ENCODE results near the gene SEC14L1.
A peak's percentile ranks its signal among the peaks of the same experiment; 100 is the strongest.
"Not testable (repeated sequence)": the region's sequence is repeated elsewhere in the genome, so short reads cannot be mapped to it uniquely, and the experiment has no call there.

SEC14L1 gene

DNA sequence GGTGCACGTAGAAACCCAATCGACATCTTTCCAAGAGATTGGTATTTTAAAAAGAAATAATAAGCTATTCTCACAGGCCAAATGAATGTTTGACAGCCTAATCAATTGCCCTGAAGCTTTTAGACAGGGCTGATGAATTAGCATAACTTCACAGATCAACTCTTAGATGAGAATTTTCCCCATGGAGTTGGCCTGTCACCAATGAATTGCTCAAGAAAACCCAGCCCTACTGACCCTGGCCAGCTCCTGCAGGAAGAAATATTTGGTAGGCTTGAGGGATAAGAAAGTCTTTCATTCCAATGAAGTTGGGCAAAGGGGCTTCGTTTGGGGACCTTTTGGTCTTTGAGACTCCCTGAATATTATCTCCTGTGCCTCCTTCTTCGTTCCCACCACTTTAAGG is 23.4 kb upstream of the SEC14L1 start:
- DNase-seq = no peak

- no peak for DNase-seq
Measured at GRCh38 chr17:77118251-77118928, 22.4 kb upstream of the SEC14L1 start.

DNA sequence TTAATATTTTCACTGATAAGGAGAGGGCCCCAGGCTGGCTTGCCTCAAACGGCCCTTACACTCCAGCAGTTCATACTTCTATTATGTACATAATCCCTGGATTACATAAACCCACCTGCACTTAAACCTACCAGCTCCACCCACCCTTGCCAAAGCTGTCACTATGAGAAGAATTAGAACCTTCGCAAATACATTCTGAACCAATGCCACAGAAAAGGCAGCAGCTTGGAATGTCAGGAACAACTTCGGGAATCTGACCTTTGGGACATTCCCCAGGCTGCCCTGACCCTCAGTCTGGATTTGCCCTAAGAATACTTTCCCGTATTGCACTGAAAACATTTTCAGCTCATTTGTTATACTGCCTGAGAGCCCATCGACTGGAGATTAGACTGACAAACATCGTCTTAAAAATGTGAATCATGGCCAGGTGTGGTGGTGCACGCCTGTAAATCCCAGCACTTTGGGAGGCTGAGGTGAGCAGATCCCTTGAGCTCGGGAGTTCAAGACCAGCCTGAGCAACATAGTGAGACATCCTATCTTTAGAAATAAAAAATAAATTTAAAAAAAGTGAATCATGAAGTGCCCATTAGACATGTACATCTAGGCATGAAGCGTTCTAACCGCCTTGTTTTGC is 21.0 kb upstream of the SEC14L1 start:
- DNase-seq = no peak

DNA sequence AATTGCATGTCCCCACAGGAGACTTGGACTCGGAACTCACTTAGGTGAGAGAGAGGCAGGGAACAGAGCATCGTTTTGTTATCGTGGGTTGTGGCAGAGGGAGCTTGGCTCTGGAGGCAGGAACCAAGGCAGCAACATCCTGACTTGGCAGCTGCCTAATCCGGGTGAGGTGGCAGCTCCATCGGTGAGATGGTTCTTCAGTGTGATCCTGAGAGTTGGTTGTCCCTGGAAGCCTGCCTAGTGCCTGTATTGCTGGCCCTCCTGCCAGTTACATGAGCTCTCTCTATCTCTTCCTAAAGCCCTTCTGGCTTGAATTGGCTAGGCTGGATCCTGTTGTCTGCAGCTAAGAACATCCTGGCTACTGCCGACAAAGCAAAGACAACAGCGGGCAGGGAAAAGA is 19.9 kb upstream of the SEC14L1 start:
- DNase-seq = no peak

DNA sequence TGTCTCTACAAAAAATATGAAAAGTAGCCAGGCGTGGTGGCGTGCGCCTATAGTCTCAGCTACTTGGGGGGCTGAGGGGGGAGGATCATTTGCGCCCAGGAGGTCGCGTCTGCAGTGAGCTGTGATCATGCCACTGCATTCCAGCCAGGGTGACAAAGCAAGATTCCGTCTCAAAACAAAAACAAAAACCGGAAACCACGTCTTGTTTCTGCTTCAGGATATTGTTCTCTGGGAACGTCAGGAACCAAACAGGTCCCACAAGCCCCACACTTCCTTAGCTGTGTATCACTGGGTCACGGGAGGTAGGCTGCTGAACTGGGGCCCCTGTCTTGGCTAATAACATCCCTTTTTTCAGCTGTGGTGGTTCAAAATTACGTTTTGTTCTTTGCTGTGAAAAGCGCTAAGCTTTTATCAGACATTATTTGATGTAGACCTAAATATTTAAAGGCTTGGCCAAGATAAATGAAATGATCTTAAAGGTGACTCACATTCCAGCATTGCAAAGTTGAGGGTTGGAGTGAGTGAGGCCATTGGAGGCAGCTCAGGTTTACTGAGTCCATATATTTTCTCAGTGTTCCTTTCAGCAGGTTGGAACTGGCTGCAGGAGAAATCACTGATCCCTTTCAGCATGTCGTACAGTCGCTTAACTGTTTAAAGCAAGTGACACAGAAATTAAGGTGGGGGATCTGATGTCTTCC is 16.4 kb upstream of the SEC14L1 start:
- no peak for DNase-seq

GRCh38 chr17:77125432-77125901 is 15.3 kb upstream of the SEC14L1 start:
- DNase-seq = no peak

GRCh38 chr17:77126519-77126918 is 14.2 kb upstream of the SEC14L1 start:
- no peak for DNase-seq

- no peak for DNase-seq
Measured at GRCh38 chr17:77127735-77128361, 12.9 kb upstream of the SEC14L1 start.

DNA sequence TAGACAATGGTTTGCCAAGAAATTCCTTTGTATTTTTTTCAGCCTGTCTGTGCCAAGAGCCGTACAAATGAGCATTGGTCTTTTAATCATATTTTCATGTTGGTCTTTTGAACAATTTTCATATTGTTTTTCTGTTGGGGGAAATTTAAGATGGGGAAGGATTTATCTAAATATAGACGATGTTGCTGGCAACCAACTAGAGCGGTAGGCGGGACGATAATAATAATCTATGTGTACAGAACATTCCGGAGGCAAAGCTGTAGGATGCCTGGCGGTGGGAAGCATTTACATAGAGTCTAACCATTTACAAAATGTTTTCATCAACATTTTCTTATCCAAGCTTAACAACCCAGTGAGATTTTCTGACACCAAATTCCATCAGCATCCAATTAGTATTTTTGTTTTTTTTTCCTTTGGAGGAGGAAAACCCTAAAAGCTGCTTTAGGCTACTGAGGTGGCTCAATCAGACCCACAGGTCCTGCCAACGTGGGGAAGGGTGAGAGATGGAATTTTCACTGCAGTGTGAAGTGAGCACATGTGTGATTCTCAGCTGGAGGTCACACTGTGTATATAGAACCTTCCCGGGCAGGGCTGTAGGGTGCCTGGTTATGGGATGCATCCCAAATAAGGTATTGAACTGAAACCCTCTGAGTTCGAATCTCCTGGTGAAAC is 11.7 kb upstream of the SEC14L1 start:
- DNase-seq = no peak

DNA sequence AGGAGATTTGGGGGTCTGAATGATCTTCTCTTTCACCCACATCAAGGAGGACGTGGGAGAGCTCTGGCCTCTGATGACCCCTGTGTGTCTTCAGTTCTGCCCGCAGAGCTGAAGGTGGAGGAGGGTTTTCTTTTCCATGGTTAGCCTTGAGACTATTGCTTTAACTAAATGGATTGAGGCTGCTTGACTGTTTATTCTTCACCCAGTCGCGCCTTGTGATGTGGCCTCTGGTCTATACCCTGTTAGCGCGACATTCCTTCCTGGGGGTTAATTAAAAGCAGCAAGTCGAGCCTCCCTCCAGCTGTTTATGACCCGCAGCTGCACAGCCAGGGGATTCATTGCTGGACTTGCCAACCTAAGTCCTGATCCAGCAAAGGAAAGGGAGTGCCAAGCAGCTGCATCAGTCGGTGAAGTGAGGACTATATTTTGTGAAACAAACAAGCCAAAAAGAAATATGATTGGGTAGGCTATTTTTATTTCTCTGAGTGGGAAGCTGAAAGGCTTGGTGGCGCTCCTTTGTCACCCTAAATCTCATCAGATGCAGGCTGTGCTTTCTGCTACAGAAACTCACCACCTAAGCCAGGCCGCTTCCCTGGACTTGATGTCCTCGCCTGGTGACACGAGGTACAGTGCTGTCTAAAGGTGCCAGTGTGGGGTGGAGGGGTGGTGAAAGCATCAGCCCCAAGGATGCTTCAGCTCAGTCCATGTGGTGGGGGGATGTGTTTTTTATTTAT is 11.0 kb upstream of the SEC14L1 start:
- no peak for DNase-seq

DNA sequence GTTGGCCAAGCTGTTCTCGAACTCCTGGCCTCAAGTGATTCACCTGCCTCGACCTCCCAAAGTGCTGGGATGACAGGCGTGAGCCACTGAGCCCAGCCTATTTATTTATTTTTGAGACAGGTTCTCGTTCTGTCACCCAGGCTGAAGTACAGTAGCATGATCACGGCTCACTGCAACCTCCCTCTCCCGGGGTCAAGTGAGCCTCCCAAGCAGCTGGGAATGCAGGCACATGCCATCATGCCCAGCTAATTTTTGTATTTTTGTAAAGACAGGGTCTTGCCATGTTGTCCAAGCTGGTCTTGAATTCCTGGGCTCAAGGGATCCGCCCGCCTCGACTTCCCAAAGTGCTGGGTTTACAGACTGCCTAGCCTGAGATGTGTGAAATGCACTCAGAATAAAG is 10.2 kb upstream of the SEC14L1 start:
- no peak for DNase-seq

GRCh38 chr17:77131904-77132303 is 8.9 kb upstream of the SEC14L1 start:
- no peak for DNase-seq

DNA sequence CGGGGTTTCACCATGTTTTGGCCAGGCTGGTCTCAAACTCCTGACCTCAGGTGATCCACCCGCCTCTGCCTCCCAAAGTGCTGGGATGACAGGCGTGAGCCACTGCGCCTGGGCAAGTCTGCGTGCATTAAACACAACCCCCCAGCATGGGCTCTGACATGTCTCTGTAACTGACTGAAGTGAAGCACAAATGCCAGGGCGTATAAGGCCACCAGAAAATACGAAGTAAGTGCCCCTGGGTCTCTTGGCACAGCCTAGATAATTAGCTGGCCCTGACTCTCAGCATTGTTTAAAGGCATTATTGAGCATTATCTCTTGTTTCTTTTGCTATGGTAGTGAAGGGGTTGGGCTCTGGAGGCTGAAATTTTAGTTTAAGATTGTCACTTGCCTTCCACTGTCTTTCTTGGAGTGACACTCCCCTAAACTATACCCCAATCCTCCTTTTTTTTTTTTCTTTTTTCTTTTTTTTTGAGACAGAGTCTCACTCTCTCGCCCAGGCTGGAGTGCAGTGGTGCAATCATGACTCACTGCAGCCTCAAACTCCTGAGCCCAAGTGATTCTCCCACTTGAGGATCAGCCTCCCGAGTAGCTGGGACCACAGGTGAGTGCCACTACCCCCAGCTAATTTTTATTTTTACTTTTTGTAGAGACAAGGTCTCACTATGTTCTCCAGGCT is 8.2 kb upstream of the SEC14L1 start:
- DNase-seq = no peak

- DNase-seq = no peak
Measured at GRCh38 chr17:77133087-77133638, 7.6 kb upstream of the SEC14L1 start.

GRCh38 chr17:77136420-77136767 is 4.4 kb upstream of the SEC14L1 start:
- no peak for DNase-seq

GRCh38 chr17:77137111-77137510 is 3.7 kb upstream of the SEC14L1 start:
- no peak for DNase-seq

GRCh38 chr17:77137886-77138285 is 2.9 kb upstream of the SEC14L1 start:
- not testable (repeated sequence) for DNase-seq

- DNase-seq = peak; percentile 96
Measured at GRCh38 chr17:77140166-77140877, 447 bp upstream of the SEC14L1 start.

GRCh38 chr17:77141846-77142449 is 1.2 kb downstream of the SEC14L1 start:
- no peak for DNase-seq

GRCh38 chr17:77142689-77143088 is 1.9 kb downstream of the SEC14L1 start:
- DNase-seq = no peak

Data from amniotic stem cell (primary cell).